Measurements from ENCODE around the gene COL4A1. TPM values are rescaled to one million over a fixed set of nuclear protein-coding genes. Genes with fewer than 3 reads are reported as not detected.

COL4A1 gene
- total RNA-seq, 1 donor from 2014 or later, result 178 TPM

GRCh38 chr13:110150384-110151101, 156.4 kb downstream of the COL4A1 start:
- Histone ChIP-seq H3K4me3 (no peak overlapping the region), H3K36me3 (peaks cover 0 to 25% of the 10 kb centered on the region in 2 donors), H3K4me1 (no peaks in the 10 kb centered on the region), H3K27ac (no peak overlapping the region), H3K27me3 (no peaks in the 10 kb centered on the region), H3K9me3 (no peaks in the 10 kb centered on the region)
- TF ChIP-seq CTCF (IDR thresholded peaks at IDR 0.05) (no peak), POLR2A (IDR thresholded peaks at IDR 0.05) (no peak), POLR2AphosphoS5 (IDR thresholded peaks at IDR 0.05; ENCODE audit: insufficient read depth in 1 of 2, low read depth in 1 of 2) (no peak)
- intact Hi-C loops (cut with DNase I), result no loop called here
- no peak for DNase-seq (ENCODE audit: extremely low spot score in 2 of 2)

GRCh38 chr13:110149036-110149435, 157.9 kb downstream of the COL4A1 start:
- no peaks in the 10 kb centered on the region for H3K9me3 ChIP-seq
- H3K4me1 ChIP-seq, result no peaks in the 10 kb centered on the region
- intact Hi-C loops (cut with DNase I), result no loop called here
- DNase-seq (ENCODE audit: extremely low spot score in 2 of 2), result no peak
- peaks cover 0 to 10% of the 10 kb centered on the region in 2 donors for H3K36me3 ChIP-seq
- H3K27ac ChIP-seq, result no peak overlapping the region
- no peak for TF ChIP-seq CTCF (IDR thresholded peaks at IDR 0.05)
- TF ChIP-seq POLR2A (IDR thresholded peaks at IDR 0.05), result no peak
- TF ChIP-seq POLR2AphosphoS5 (IDR thresholded peaks at IDR 0.05; ENCODE audit: insufficient read depth in 1 of 2, low read depth in 1 of 2), result no peak
- H3K27me3 ChIP-seq, result no peaks in the 10 kb centered on the region
- H3K4me3 ChIP-seq, result no peak overlapping the region

- intact Hi-C loops (cut with DNase I), result no loop called here
- H3K27me3 ChIP-seq, result no peaks in the 10 kb centered on the region
- no peak overlapping the region for H3K27ac ChIP-seq
- H3K36me3 ChIP-seq, result no peaks in the 10 kb centered on the region
- no peak for DNase-seq (ENCODE audit: extremely low spot score in 2 of 2)
- H3K9me3 ChIP-seq, result no peaks in the 10 kb centered on the region
- H3K4me1 ChIP-seq, result peaks cover 14% of the 10 kb centered on the region
- no peak overlapping the region for H3K4me3 ChIP-seq
- no peak for TF ChIP-seq CTCF (IDR thresholded peaks at IDR 0.05)
- TF ChIP-seq POLR2AphosphoS5 (IDR thresholded peaks at IDR 0.05; ENCODE audit: insufficient read depth in 1 of 2, low read depth in 1 of 2), result no peak
- no peak for TF ChIP-seq POLR2A (IDR thresholded peaks at IDR 0.05)
Observed at GRCh38 chr13:110140099-110140498, 166.9 kb downstream of the COL4A1 start.

DNA sequence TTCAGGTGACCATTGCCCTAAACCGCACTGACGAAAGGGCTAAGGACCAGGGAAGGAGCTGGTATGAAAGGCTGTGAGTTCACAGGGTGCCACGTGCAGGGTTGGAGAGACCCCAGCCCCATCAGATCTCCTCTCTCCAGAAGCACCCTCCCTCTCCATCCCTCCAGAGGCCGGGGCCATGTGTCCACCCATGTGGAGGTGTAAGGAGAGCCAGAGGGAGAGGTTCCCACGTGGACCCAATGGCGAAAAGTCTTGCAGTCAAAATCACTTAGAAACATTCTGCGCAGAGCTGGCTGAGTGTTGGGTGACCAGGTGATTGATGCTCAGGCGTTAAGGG, 168.3 kb downstream of the COL4A1 start:
- H3K27ac ChIP-seq, result peak overlapping the region; percentile 42
- H3K9me3 ChIP-seq, result no peaks in the 10 kb centered on the region
- peaks cover 14% of the 10 kb centered on the region for H3K4me1 ChIP-seq
- intact Hi-C loops (cut with DNase I), result no loop called here
- peak overlapping the region; percentile 47 to 53 for H3K4me3 ChIP-seq
- no peaks in the 10 kb centered on the region for H3K36me3 ChIP-seq
- no peak for DNase-seq (ENCODE audit: extremely low spot score in 2 of 2)
- TF ChIP-seq CTCF (IDR thresholded peaks at IDR 0.05), result no peak
- no peak for TF ChIP-seq POLR2AphosphoS5 (IDR thresholded peaks at IDR 0.05; ENCODE audit: insufficient read depth in 1 of 2, low read depth in 1 of 2)
- TF ChIP-seq POLR2A (IDR thresholded peaks at IDR 0.05), result no peak
- H3K27me3 ChIP-seq, result no peaks in the 10 kb centered on the region

GRCh38 chr13:110138010-110138699, 168.8 kb downstream of the COL4A1 start:
- no peaks in the 10 kb centered on the region for H3K27me3 ChIP-seq
- no peaks in the 10 kb centered on the region for H3K36me3 ChIP-seq
- intact Hi-C loops (cut with DNase I), result no loop called here
- no peaks in the 10 kb centered on the region for H3K9me3 ChIP-seq
- TF ChIP-seq POLR2AphosphoS5 (IDR thresholded peaks at IDR 0.05; ENCODE audit: insufficient read depth in 1 of 2, low read depth in 1 of 2), result peak; percentile 83 to 85
- no peak for TF ChIP-seq POLR2A (IDR thresholded peaks at IDR 0.05)
- no peak for TF ChIP-seq CTCF (IDR thresholded peaks at IDR 0.05)
- peaks cover 14% of the 10 kb centered on the region for H3K4me1 ChIP-seq
- H3K4me3 ChIP-seq, result peak overlapping the region; percentile 47 to 53
- H3K27ac ChIP-seq, result peak overlapping the region; percentile 42
- no peak for DNase-seq (ENCODE audit: extremely low spot score in 2 of 2)

All from vagina (tissue), 2 donors.